D721Med (cell line): ENCODE results near the gene TMEM139.

Source experiments
- DNase-seq: peaks from one replicate; pipeline ENCODE4 v3.0.0; 2011; ENCODE audit warnings: low spot score; ENCODE audit not compliant: insufficient read length
- FAIRE-seq: peaks from 2 replicates; lab custom pipeline; 2011; peaks lifted over from hg19 to GRCh38; lab: Jason Lieb, UNC
- CTCF ChIP-seq: IDR thresholded peaks from 2 replicates; pipeline ENCODE4 v1.5.1; 2012; ENCODE audit warnings: mild to moderate bottlenecking, control low read depth; ENCODE audit not compliant: insufficient read depth; ENCODE audit errors: missing control alignments

The TMEM139 gene

GRCh38 chr7:143269251-143269650, 15.5 kb upstream of the TMEM139 start:
- DNase-seq, result no peak
- no peak for TF ChIP-seq CTCF
- no peak for FAIRE-seq

- no peak for TF ChIP-seq CTCF
- DNase-seq (no peak), FAIRE-seq (no peak)
Observed at GRCh38 chr7:143271240-143271639, 13.5 kb upstream of the TMEM139 start.

- FAIRE-seq, result no peak
- no peak for TF ChIP-seq CTCF
- DNase-seq, result no peak
Observed at GRCh38 chr7:143272871-143273270, 11.9 kb upstream of the TMEM139 start.

- FAIRE-seq (no peak), DNase-seq (no peak)
- TF ChIP-seq CTCF, result no peak
Observed at GRCh38 chr7:143279186-143280098, 5.3 kb upstream of the TMEM139 start.

GRCh38 chr7:143280160-143280559, 4.6 kb upstream of the TMEM139 start:
- no peak for TF ChIP-seq CTCF
- FAIRE-seq (no peak), DNase-seq (no peak)

GRCh38 chr7:143280566-143280965, 4.2 kb upstream of the TMEM139 start:
- no peak for FAIRE-seq
- TF ChIP-seq CTCF, result no peak

GRCh38 chr7:143281529-143281928, 3.2 kb upstream of the TMEM139 start:
- FAIRE-seq (no peak), DNase-seq (no peak)
- no peak for TF ChIP-seq CTCF

More at GRCh38 chr7:143280566-143280965, 4.2 kb upstream of the TMEM139 start:
- no peak for DNase-seq
